NCI-H2227 (cell line): ENCODE data around the gene NAA10.
"Not testable (repeated sequence)": the region's sequence is repeated elsewhere in the genome, so short reads cannot be mapped to it uniquely, and the experiment has no call there.

ENCODE experiments used
- DNase-seq: peaks from one replicate; lab custom pipeline; 2025; ENCODE audit not compliant: unreplicated experiment; lab: John Stamatoyannopoulos, UW

The NAA10 gene

DNA sequence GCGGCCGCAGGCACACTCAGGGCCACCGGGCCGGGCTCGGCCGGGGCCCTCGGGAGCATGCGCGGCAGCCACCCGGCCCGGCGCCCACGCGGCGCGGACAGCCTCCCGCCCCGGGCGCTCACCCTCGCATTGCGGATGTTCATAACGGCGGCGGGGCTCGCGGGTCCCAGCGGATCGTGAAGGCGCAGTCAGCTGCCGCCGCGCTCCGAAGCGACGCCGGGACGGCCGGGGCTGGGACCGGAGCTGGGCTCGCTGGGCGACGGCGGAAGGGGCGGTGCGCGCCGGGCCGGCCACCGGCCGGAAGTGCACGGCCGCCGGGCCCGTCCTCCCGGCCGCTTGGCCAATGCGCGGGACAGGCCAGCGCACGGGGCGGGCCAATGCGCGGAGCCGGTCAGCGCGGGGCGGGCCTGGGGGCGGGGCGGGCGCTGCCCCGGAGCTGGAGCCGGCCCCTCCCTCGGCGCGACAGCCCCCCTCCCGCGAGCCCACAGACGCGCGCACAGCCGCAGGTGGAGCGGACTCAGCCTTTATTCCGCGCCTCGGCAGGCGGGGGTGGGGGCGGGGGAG is at the start of gene NAA10:
TSS of gene NAA10 (minus strand) at position 276 of the 564 bp plus-strand sequence. CDS start at position 143, 133 bp downstream.
- peak; percentile 91 for DNase-seq

DNA sequence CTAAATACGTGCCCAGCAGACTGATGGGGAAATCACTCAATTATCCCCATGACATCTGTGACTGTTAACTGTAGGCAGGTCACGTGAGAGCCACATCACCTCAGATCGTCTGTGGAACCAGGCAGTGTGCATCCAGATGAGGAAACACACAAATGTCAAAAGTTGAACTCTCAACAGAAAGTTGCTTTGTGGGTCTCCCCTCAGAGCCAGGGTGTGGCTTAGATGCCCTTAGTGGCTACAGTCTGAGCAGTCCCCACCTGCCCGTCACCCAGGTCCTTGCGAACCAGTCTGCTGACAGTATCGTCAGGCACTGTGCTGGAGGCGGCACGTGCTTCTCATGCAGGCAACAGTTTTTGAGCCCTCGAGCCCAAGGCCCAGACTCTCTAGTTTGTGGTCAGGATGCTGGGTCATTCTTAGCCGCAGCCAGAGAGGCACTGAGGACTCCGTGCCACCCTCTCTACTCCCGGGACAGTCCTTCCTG is 48.5 kb upstream of the NAA10 start:
- no peak for DNase-seq

DNA sequence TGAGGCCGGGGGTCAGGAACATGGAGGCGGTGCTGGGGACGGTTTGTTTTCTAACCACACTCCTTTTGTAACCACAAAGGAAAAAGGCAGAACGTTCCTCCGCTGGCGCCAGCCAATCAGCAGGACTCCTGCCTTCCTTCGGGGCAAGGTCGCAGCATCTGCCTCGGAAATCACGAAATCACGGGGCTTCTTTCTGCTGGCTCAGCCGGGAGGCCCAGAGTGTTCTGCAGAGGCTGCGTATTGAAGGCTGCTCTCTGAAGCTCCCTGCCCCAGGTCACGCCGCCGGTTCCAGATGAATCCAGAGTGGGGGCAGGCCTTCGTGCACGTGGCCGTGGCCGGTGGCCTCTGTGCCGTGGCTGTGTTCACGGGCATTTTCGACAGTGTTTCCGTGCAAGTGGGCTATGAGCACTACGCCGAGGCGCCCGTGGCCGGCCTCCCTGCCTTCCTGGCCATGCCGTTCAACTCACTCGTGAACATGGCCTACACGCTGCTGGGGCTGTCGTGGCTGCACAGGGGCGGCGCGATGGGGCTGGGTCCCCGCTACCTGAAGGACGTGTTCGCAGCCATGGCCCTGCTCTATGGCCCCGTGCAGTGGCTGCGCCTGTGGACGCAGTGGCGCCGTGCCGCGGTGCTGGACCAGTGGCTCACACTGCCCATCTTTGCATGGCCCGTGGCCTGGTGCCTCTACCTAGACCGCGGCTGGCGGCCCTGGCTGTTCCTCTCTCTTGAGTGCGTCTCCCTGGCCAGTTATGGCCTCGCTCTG is 47.1 kb upstream of the NAA10 start:
- DNase-seq: peak; percentile 74

DNA sequence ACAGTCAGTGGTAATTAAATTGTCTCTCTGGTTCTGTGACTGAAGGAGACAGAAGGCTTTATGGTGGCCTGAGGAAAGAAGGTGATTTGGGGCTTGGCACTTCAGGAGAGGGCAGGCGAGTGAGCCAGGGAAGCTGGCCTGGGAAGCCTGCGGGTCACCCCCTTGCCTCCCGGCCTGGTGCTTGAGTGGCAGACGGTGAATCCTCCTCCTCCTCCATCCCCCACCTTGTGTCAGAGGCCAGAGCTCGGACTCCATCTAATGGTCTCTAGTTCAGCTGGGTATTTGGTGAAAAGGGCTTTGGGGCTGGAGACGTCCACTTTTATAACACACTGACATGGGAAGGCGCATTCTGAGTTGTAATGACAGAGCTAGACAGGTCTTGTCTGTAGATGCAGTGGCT is 46.4 kb upstream of the NAA10 start:
- DNase-seq: no peak

DNA sequence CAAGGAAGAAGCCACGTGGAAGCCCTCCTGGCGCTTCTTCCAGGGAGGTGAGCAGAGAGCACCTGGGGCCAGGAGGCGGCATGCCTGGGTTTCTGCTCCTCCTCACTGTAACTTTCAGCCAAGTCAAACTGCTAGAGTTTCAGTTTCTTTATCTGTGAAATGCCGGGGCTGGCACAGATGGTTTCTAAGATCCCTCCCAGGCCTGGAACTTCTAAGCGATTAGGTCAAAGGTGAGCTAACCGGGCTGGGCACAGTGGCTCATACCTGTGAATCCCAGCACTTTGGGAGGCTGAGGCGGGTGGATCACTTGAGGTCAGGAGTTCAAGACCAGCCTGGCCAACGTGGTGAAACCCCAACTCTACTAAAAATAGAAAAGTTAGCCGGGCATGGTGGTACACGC is 45.6 kb upstream of the NAA10 start:
- not testable (repeated sequence) for DNase-seq

- DNase-seq: no peak
Measured at GRCh38 chrX:153974726-153975286, 40.0 kb upstream of the NAA10 start.

DNA sequence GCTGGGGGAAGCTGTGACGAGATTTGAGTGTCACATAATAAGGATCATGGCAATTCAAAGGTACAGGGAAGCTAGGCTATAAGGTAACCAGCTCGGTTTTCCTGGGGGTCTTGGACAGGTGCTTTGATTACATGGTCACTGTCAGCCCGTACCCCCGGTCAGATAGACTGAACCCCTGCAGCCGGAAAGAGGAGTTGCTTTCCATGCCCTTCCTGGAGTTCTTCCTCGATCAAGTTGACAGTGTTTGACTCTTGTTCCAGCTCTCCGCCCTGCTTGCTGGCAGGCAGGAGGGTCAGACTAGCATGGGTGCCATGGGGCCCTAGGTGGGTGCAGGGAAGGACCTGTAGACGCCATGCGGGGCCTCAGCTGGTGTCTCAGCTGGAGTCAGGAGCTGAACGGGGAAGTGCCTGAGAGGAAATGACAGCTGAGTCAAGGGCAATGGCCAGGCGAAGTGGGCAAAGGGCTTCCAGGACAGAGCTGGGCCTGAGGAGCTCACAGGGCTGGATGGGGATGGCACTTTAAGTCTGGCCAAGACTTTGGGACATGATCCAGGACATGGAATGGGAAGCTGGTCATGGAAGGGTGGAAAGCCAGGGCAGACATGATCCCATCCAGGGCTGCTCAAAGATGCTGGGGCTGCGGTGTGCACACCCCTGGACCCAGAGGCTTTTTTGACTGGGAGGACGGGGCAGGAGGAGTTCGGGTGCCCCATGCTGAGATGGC is 39.3 kb upstream of the NAA10 start:
- DNase-seq: no peak

DNA sequence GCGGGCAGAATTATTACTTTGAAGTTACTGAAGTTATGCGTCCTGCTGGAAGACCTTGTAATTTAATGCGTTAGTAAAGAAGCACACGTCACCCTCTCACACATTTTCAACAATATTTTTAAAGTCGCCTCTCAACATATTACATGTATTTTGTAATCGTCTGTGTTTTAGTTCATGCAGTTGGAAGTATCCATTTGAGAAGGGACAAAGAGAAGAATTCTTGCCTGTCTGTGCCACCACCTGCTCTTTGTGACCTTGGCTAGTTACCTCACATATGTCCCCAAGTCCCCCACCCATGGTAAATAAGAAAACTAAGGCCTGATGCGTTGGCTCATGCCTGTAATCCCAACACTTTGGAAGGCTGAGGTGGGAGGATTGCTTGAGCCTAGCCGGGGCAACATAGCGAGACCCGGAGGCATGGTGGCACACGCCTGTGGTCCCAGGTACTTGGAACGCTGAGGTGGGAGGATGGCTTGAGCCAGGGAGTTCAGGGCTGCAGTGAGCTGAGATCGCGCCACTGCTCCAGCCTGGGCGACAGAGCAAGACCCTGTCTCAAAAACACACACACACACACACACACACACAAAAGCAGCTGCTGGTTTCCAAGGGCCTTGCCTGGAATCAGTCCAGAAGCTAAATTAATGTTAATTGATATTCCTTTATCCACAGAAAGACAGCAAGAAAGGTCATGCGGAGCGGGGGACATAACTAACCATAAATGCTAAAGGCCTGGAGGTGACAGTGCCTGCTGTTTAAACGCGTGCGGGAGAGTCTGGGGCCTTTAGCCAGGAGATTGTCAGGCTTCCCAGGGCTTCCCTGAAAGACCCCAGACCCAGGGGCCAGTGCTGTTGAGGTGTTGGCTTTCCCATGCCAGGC is 38.5 kb upstream of the NAA10 start:
- peak; percentile 36 for DNase-seq

DNA sequence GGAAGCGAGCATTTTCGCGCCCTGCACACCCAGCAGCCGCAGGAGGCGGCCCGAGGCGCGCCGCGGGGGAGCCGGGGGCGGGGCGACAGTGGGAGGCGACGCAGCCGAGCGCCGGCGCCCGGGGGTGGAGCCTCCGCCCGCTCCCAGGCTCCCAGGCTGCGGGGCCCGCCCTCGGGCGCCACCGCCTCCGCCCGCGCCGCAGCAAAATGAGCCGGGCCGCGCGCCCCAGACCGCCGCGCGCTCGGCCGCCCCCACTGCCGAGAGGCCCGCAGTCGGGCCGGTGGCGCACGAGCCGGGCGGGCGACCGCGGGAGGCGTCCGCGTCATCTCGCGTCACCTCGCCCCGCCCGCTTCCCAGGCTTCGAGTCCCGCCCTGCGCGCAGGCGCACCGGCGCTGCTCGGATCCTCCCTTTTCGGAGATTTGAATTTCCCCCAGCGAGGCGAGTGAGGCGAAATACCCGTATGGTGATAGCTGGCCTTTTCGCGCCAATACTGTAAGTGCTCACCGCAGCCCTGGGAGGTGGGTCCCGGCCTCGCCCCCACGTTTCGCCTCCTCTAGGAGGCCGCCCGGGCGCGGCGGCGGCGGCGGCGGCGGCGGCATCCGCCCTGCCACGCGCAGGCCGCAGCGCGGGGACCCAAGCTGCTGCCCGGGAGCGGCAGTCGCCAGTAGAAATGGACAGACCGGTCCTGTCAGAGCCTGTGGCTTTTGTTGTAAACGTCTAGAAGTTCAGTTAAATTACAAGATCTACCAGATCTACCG is 37.7 kb upstream of the NAA10 start, which contains the start of gene TMEM187:
TSS of gene TMEM187 (plus strand) at position 387 of the 759 bp plus-strand sequence. CDS start 9,309 bp downstream, outside the sequence.
- peak; percentile 97 for DNase-seq

DNA sequence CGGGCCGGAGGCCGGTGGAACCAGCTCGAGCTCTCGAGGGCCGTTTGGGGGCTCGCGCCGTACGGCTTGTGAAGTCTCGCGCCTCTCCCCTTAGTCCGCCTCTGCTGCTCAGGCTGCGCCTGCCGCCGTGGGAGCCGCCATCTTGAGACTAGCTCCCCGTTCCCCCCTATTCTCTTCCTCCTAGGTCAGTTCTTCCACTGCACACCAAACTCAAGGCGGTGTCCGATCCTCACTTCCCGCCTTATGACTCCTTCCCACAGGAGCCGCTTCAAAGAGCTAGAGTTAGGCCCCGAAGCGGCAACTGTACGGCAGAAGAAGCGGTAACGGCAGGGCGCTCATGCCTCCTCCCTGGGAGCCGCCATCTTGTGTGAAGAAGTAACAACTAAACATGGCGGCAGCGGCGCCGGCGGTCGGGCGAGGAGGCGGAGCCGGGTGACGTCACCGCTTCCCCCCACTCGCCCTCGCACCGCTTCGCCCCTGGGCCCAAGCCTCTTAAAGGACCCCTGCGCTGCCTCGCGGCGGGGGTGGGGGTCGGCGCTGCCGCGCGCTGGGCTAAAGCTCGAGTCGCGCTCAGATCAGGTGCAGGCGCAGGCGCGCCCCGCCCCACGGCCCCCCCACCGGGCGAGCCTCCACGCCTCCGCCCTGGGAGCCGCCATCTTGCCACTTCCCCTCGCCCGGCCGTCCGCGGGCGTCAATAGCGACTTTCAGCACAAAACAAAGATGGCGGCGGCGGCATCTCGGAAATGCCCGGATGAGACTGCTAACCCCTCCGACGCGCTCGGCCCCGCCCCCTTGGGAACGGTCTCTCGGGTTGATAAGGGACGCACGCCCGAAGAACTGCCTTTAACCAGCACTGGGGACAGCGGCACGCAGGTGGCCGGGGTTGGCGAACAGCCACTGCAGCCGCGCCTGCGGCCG is 36.9 kb upstream of the NAA10 start, which contains the start of gene HCFC1:
TSS of gene HCFC1 (minus strand) at position 369 of the 918 bp plus-strand sequence. CDS start 978 bp downstream, outside the sequence.
- DNase-seq: peak; percentile 96

- DNase-seq: peak; percentile 92
Measured at GRCh38 chrX:153971124-153971449, 36.2 kb upstream of the NAA10 start.

DNA sequence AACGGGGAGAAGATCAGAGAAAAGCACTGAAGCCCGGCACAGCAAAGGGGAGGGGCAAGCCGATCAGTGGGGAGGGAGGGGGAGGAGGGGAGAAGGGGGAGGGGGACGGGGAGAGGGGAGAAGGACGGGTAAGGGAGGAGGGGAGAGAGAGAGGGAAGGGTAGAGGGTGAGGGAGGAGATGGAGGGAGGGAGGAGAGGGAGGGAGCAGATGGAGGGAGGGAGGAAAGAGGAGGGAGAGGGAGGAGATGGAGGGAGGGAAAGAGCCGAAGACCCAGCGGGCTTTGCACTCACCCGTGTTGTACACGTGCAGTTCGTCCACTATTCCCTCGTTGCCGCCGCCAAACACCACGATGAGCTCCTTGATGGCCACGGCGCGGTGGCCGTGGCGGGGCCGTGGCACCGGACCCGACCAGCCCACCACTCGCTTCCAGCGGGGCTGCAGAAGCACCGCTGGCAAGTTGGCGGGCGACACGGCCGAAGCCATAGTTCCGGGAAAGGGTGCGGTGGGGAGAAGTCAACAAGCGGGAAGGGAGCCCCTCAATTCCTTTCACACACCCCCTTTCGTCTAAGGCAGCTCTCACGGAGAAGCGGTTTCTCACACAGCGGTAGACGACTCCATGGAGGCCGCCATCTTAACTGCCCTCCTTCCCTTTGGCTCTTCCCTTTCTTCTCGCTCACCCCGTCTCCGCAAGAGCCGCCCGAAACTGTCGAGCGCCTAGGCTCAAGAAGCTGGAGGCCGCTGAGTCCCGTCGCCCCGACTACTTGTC is 35.7 kb upstream of the NAA10 start:
- DNase-seq: peak; percentile 66

DNA sequence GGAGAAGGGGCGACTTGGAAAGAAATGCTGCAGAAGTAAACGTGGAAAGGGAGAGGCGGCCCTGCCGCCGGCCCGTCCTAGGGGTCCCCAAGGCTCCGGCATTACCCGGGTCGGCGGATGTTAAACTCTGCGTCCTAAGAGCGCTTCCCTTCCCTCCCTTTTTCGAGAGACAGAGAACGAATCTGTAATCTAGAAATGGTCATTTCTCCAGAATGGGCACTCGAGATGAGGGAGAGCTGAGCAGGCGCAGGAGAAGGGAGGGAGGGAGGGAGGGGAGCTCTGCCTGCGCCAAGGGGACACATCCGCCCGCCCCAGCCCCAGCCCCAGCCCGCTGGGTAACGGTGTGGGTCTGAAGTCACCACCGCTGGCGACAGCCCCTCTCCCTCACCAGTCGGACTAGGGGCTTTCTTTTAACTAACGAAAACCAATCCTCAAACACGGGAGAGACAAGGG is 35.1 kb upstream of the NAA10 start:
- peak; percentile 66 for DNase-seq

DNA sequence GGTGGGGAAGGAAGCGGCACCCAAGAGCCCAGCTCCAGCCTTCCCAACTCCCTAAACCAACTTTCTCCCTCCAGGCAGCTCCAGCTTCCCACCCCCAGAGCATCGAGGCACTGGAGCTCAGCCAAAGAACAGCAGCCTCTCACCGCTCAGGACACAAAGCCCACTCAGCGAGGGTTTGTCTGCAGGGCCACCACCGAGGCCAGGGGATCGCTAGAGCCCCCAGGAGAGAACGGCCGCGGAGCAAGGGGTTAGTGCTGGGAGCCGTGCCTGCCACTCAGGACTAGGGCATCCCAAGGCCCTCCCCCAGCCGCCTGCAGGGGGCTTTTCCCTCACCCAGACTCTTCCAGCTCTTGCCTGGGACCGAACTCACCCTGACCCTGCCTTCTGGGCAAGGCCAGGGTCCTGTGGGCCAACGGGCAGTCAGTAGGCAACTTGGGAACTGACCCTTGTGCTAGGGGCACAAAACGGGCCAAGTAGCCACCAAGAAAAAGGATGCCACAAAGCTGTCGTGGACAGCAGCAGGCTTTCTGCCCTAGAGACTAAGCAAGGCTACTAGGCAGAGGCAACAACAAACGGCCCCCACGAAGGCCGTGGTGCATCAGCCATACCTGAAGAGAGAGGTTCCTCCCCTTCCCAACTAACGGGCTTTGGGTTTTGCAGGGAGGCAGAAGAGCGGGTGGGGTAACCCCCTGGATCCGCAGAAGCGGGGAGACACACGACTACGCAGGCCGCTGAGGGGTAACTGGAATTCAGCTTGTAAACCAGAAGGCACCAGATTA is 34.5 kb upstream of the NAA10 start:
- DNase-seq: peak; percentile 26

GRCh38 chrX:153968754-153969124 is 33.9 kb upstream of the NAA10 start:
- DNase-seq: peak; percentile 54

GRCh38 chrX:153968255-153968654 is 33.4 kb upstream of the NAA10 start:
- DNase-seq: no peak
